Mesendoderm (in vitro differentiated cells): ENCODE results near the gene PLXNB1.
A peak's percentile ranks its signal among the peaks of the same experiment; 100 is the strongest.
"Not testable (repeated sequence)": the region's sequence is repeated elsewhere in the genome, so short reads cannot be mapped to it uniquely, and the experiment has no call there.

Experiments used
- DNase-seq: peaks from one replicate; pipeline ENCODE4 v3.0.0; 2013
- H2AK5ac ChIP-seq: 2 replicates; pipeline ENCODE4 v1.6.1; 2013; ENCODE audit warnings: low read length, inconsistent platforms
- H2BK120ac ChIP-seq: 2 replicates; pipeline ENCODE4 v1.6.1; 2013; ENCODE audit warnings: low read depth, mild to moderate bottlenecking, low read length, moderate library complexity, mixed read lengths
- H2BK15ac ChIP-seq: replicated peaks from 2 replicates; pipeline ENCODE4 v1.6.1; 2013; ENCODE audit warnings: low read depth, mild to moderate bottlenecking, moderate library complexity
- H2BK5ac ChIP-seq: 2 replicates; pipeline ENCODE4 v1.6.1; 2013; ENCODE audit warnings: low read length, inconsistent platforms
- H3K18ac ChIP-seq: 2 replicates; pipeline ENCODE4 v1.6.1; 2013; ENCODE audit warnings: mild to moderate bottlenecking, low read length, mixed read lengths
- H3K23ac ChIP-seq: one replicate; pipeline ENCODE4 v1.6.1; 2013; ENCODE audit warnings: low read length
- H3K27ac ChIP-seq: 2 replicates; pipeline ENCODE4 v1.5.1; 2013; ENCODE audit warnings: low read depth, mild to moderate bottlenecking, inconsistent platforms, low read length, moderate library complexity
- H3K27me3 ChIP-seq: 2 replicates; pipeline ENCODE4 v1.6.1; 2013; ENCODE audit warnings: low read length, control low read depth, mild to moderate bottlenecking, inconsistent platforms; ENCODE audit not compliant: insufficient read depth, poor library complexity
- H3K36me3 ChIP-seq: 2 replicates; pipeline ENCODE4 v1.6.1; 2013; ENCODE audit warnings: low read length, inconsistent platforms; ENCODE audit not compliant: control insufficient read depth, insufficient read depth
- H3K4ac ChIP-seq: one replicate; pipeline ENCODE4 v1.6.1; 2013; ENCODE audit warnings: low read depth, mild to moderate bottlenecking, low read length, moderate library complexity
- H3K4me1 ChIP-seq: 2 replicates; pipeline ENCODE4 v1.6.1; 2013; ENCODE audit warnings: low read depth, low read length, inconsistent platforms; ENCODE audit not compliant: control insufficient read depth
- H3K4me2 ChIP-seq: 2 replicates; pipeline ENCODE4 v1.6.1; 2013; ENCODE audit warnings: low read length
- H3K4me3 ChIP-seq: 2 replicates; pipeline ENCODE4 v1.5.1; 2013; ENCODE audit warnings: mild to moderate bottlenecking, low read length
- H3K56ac ChIP-seq: one replicate; pipeline ENCODE4 v1.6.1; 2013; ENCODE audit warnings: low read length
- H3K79me1 ChIP-seq: 2 replicates; pipeline ENCODE4 v1.6.1; 2013; ENCODE audit warnings: low read length, inconsistent platforms
- H3K79me2 ChIP-seq: 2 replicates; pipeline ENCODE4 v1.6.1; 2013; ENCODE audit warnings: mild to moderate bottlenecking, low read length; ENCODE audit not compliant: control insufficient read depth, insufficient read depth
- H3K9ac ChIP-seq: 2 replicates; pipeline ENCODE4 v1.6.1; 2013; ENCODE audit warnings: low read length, inconsistent platforms
- H4K5ac ChIP-seq: one replicate; pipeline ENCODE4 v1.6.1; 2013; ENCODE audit warnings: low read length
- H4K8ac ChIP-seq: one replicate; pipeline ENCODE4 v1.6.1; 2013; ENCODE audit warnings: low read depth, mild to moderate bottlenecking, control low read depth, low read length, moderate library complexity
- whole genome bisulfite sequencing: extraction: QIAGEN DNeasy Blood & Tissue Kit; methylation state at CpG from one replicate; pipeline ENCODE4 v1.1.7; 2013; ENCODE audit warnings: low lambda C conversion rate, missing lambda C conversion rate; ENCODE audit not compliant: insufficient coverage; ENCODE audit errors: extremely low coverage; 5-methylcytosine and 5-hydroxymethylcytosine counted together

Gene PLXNB1

DNA sequence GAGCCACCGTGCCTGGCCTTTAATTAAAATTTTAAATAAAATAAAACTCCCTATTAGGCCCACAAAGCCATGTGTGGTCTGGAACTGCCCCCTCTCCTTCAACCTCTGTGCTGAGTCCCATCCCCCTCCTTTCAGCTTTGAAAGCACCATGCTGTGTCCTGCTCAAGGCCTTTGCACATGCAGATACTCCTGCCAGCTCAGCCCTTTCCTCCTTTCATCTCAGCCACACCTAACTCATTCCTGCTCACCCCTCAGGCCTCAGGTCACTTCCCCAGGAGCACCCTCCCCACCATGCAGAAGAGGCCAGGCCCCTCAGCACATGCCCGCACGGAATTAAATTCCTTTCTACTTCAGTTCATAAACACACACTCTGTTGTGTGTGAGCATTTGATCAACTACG, 44.7 kb upstream of the PLXNB1 start:
- H2BK120ac ChIP-seq, result no peak overlapping the region
- H3K18ac ChIP-seq, result no peak overlapping the region
- H3K27ac ChIP-seq, result peak overlapping the region; percentile 36
- no peak overlapping the region for H4K5ac ChIP-seq
- H3K4me1 ChIP-seq, result peaks cover 9% of the 10 kb centered on the region
- no peaks in the 10 kb centered on the region for H3K27me3 ChIP-seq
- no peak overlapping the region for H4K8ac ChIP-seq
- no peak overlapping the region for H3K23ac ChIP-seq
- H2BK15ac ChIP-seq, result no peak overlapping the region
- H3K4me3 ChIP-seq, result no peak overlapping the region
- peaks cover 7% of the 10 kb centered on the region for H3K79me1 ChIP-seq
- H3K56ac ChIP-seq, result peak overlapping the region; percentile 79
- H3K79me2 ChIP-seq, result no peaks in the 10 kb centered on the region
- H2AK5ac ChIP-seq, result peak overlapping the region; percentile 58
- no peak overlapping the region for H3K4ac ChIP-seq
- DNase-seq, result peak; percentile 92
- H3K9ac ChIP-seq, result no peak overlapping the region
- no CpG with 5 or more reads among the region's 4 CpGs for WGBS
- no peaks in the 10 kb centered on the region for H3K36me3 ChIP-seq
- no peak overlapping the region for H2BK5ac ChIP-seq
- peak overlapping the region; percentile 7 for H3K4me2 ChIP-seq

DNA sequence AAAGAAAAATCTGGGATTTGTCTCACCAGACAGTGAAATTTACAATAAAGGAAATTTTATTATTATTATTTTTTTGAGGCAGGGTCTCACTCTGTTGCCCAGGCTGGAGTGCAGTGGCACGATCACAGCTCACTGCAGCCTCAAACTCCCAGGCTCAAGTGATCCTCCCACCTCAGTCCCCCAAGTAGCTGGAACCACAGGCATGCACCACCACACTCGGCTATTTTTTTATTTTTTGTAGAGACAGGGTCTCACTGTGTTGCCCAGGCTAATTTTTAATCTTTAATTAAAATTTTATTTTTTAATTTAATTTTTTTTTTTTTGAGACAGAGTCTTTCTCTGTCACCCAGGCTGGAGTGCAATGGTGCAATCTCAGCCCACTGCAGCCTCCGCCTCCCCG, 44.1 kb upstream of the PLXNB1 start:
- not testable (repeated sequence) for H2BK5ac ChIP-seq, H4K5ac ChIP-seq, H3K4me1 ChIP-seq, H2AK5ac ChIP-seq, H2BK120ac ChIP-seq, H3K79me2 ChIP-seq, H4K8ac ChIP-seq, H3K23ac ChIP-seq, DNase-seq, H2BK15ac ChIP-seq, H3K4me3 ChIP-seq, H3K27me3 ChIP-seq, H3K9ac ChIP-seq, H3K4ac ChIP-seq, H3K56ac ChIP-seq, H3K27ac ChIP-seq, H3K4me2 ChIP-seq, H3K18ac ChIP-seq, H3K36me3 ChIP-seq
- WGBS, result no CpG with 5 or more reads among the region's 4 CpGs
- peaks cover 11% of the 10 kb centered on the region for H3K79me1 ChIP-seq

DNA sequence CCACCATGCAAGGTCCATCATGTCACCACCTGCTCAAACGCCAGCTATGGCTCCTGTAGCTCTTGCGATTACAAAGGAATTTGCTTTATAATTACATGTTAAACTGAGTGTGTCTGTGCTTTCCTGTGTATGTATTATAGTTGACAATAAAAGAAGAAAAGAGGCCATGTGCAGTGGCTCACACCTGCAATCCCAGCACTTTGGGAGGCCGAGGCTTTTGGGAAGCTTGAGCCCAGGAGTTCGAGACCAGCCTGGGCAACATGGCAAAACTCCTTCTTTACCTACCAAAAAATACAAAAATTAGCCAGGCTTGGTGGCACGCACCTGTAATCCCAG, 43.7 kb upstream of the PLXNB1 start:
- Histone ChIP-seq H2BK15ac (no peak overlapping the region), H2BK120ac (no peak overlapping the region), H3K27ac (peak overlapping the region; percentile 77), H3K4ac (no peak overlapping the region), H3K4me3 (no peak overlapping the region), H3K79me1 (peaks cover 11% of the 10 kb centered on the region), H3K4me2 (no peak overlapping the region), H3K18ac (peak overlapping the region; percentile 19), H3K27me3 (no peaks in the 10 kb centered on the region), H3K79me2 (peaks cover 1% of the 10 kb centered on the region), H3K23ac (peak overlapping the region; percentile 55), H4K8ac (no peak overlapping the region), H2AK5ac (no peak overlapping the region), H3K36me3 (no peaks in the 10 kb centered on the region), H3K56ac (peak overlapping the region; percentile 78), H4K5ac (no peak overlapping the region), H3K4me1 (peaks cover 9% of the 10 kb centered on the region), H3K9ac (peak overlapping the region; percentile 35), H2BK5ac (peak overlapping the region; percentile 31)
- no CpG with 5 or more reads among the region's 5 CpGs for WGBS
- no peak for DNase-seq

DNA sequence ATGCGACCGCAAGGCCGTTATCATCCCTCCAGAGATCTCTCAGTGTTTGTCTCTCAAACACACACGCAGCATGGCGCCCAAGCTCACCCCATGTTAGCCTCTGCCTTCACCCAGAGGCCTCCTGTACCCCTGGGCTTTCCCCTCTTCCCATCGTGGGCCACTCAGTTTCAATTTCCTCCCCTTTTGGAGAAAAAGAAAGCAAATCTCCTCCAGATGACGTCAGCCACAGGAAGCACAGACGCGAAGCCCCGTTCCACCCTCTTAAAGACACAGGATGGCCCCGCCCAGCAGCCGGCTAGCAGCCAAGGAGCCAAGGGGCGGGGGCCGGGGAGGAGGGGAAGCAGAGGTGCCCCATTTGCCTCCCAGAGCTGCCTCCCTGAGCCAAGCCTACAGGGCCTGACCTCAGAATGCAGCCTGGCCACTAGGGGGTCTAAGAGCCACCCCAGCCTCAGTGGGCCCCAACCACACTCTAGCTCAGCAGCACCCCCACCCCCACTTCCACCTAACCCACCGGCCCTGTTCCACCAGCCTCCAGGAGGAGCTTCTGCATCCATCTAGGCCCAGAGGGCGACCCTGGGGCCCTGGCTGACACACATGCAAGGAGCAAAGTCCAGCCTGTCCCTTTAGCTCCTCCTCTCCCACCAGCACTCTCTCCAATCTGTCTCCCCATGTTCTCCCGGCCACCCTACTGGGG, 43.2 kb upstream of the PLXNB1 start:
- no CpG with 5 or more reads among the region's 17 CpGs for WGBS
- Histone ChIP-seq H3K27me3 (no peaks in the 10 kb centered on the region), H2BK120ac (peak overlapping the region; percentile 33), H4K8ac (no peak overlapping the region), H2BK15ac (no peak overlapping the region), H3K4me3 (peak overlapping the region; percentile 26), H4K5ac (no peak overlapping the region), H3K4me1 (peaks cover 9% of the 10 kb centered on the region), H3K9ac (peak overlapping the region; percentile 84), H3K56ac (peak overlapping the region; percentile 83), H3K36me3 (no peaks in the 10 kb centered on the region), H3K18ac (peak overlapping the region; percentile 72), H3K79me1 (peaks cover 11% of the 10 kb centered on the region), H3K79me2 (peaks cover 1% of the 10 kb centered on the region), H2AK5ac (no peak overlapping the region), H3K4me2 (peak overlapping the region; percentile 16), H2BK5ac (peak overlapping the region; percentile 31), H3K23ac (peak overlapping the region; percentile 55), H3K27ac (peak overlapping the region; percentile 77), H3K4ac (peak overlapping the region; percentile 74)
- peak; percentile 98 for DNase-seq

DNA sequence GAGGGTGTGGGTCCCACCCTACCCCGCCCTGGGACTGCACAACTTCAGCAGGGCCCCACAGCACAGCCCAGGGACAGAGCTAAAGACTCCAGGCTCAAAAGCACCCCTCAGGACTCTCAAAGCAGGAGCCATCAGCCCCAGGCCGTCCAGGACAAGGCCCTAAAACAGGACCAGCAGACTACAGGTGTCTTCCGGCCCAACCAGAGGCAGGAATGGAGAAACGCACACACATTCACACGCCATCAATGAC, 42.7 kb upstream of the PLXNB1 start:
- no CpG with 5 or more reads among the region's 5 CpGs for WGBS
- no peak overlapping the region for H2BK15ac ChIP-seq
- H4K8ac ChIP-seq, result no peak overlapping the region
- peak overlapping the region; percentile 84 for H3K9ac ChIP-seq
- peak overlapping the region; percentile 74 for H3K4ac ChIP-seq
- H3K4me3 ChIP-seq, result peak overlapping the region; percentile 26
- no peak overlapping the region for H3K23ac ChIP-seq
- peaks cover 1% of the 10 kb centered on the region for H3K79me2 ChIP-seq
- peak overlapping the region; percentile 83 for H3K56ac ChIP-seq
- peaks cover 9% of the 10 kb centered on the region for H3K4me1 ChIP-seq
- H2AK5ac ChIP-seq, result no peak overlapping the region
- no peak overlapping the region for H4K5ac ChIP-seq
- H3K36me3 ChIP-seq, result no peaks in the 10 kb centered on the region
- H2BK5ac ChIP-seq, result peak overlapping the region; percentile 30
- no peaks in the 10 kb centered on the region for H3K27me3 ChIP-seq
- H3K18ac ChIP-seq, result peak overlapping the region; percentile 72
- H3K79me1 ChIP-seq, result peaks cover 11% of the 10 kb centered on the region
- no peak for DNase-seq
- peak overlapping the region; percentile 74 for H3K27ac ChIP-seq
- peak overlapping the region; percentile 33 for H2BK120ac ChIP-seq
- H3K4me2 ChIP-seq, result peak overlapping the region; percentile 16

DNA sequence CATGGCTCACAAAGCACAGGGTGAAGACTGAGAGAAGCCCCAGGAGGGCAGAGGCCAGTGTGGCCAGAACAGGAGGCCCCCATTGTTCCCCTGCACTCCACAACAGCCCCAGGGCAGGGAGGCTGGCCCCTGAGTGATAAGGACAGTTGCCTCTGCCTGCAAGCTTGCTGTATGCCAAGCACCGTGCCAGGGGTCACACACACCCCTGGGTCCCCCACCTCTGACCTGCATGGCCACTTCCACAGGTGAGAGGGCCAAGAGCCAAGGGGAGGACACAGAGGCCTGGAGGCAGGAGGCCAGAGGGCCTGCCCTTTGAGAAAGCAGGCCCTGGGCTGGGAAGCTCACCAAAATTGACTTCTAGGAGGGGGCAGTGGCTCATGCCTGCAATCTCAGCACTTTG, 40.4 kb upstream of the PLXNB1 start:
- H4K5ac ChIP-seq, result no peak overlapping the region
- no peak overlapping the region for H2AK5ac ChIP-seq
- H3K4ac ChIP-seq, result no peak overlapping the region
- H3K4me1 ChIP-seq, result peaks cover 11% of the 10 kb centered on the region
- no peak for DNase-seq
- no peak overlapping the region for H2BK5ac ChIP-seq
- H2BK15ac ChIP-seq, result no peak overlapping the region
- no peaks in the 10 kb centered on the region for H3K36me3 ChIP-seq
- no peak overlapping the region for H3K4me3 ChIP-seq
- peak overlapping the region; percentile 66 for H3K56ac ChIP-seq
- no peak overlapping the region for H3K4me2 ChIP-seq
- no peak overlapping the region for H3K27ac ChIP-seq
- peaks cover 11% of the 10 kb centered on the region for H3K79me1 ChIP-seq
- H3K23ac ChIP-seq, result no peak overlapping the region
- no peak overlapping the region for H3K18ac ChIP-seq
- H4K8ac ChIP-seq, result no peak overlapping the region
- peaks cover 1% of the 10 kb centered on the region for H3K79me2 ChIP-seq
- WGBS, result no CpG with 5 or more reads among the region's 1 CpG
- no peaks in the 10 kb centered on the region for H3K27me3 ChIP-seq
- no peak overlapping the region for H2BK120ac ChIP-seq
- H3K9ac ChIP-seq, result peak overlapping the region; percentile 33
